Measurements from ENCODE around the gene S100A3.

GRCh38 chr1:153510984-153511410 lies 38.1 kb downstream of the S100A3 start:
- TF ChIP-seq CTCF (IDR thresholded peaks at IDR 0.05) (peak; percentile 51 to 76 (median 73)), POLR2A (IDR thresholded peaks at IDR 0.05) (no peak)
